B cell (primary cell): ENCODE measurements around the gene ZNF710.

Source experiments
- CTCF ChIP-seq: fragments of 200-600 bp; IDR thresholded peaks from one replicate; pipeline ENCODE4 v1.8.0; 2022; ENCODE audit warnings: antibody characterized with exemption, mild to moderate bottlenecking
- EZH2 ChIP-seq: IDR thresholded peaks from 2 replicates; pipeline ENCODE4 v1.6.1; 2012; ENCODE audit warnings: borderline replicate concordance, low read depth, mild to moderate bottlenecking, moderate library complexity, low read length; ENCODE audit not compliant: insufficient read depth, poor library complexity, severe bottlenecking

DNA sequence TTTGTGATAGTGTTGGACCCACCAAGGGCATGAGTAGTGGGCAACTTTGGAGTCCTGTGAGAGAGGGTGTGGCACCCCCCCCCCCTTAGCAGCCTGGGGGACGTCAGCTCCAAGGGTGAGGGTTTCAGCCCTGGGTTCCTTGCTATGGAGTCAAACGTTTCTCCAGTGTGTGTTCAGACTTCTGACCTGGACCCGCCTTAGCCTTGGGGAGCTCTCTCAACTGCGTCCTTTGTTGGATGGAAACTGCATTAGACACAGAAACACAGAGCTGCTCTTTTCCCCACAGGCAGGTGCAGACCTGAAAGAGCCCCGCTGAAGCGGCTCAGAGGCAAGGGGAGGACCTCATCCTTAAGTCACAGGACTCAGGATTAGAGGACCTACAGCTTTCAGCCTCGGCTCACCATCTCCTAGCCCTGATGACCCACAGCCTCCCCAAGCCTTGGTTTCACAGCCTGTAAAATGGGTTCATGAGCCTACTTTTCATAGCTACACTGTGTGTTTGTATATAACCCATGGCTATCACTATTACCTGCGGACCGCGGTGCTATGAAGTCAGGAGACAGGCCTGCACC is 19.9 kb downstream of the ZNF710 start:
- no peak for TF ChIP-seq CTCF
- TF ChIP-seq EZH2 = no peak
